K562 (cell line): ENCODE results near the gene TMEM132E. TPM values are rescaled to one million over a fixed set of nuclear protein-coding genes. Genes with fewer than 3 reads are reported as not detected.

Experiments
- ATAC-seq: fragments of 200-7000 bp; cut with Tn5 transposase; 3 replicates; pipeline ENCODE4 v1.9.1; 2020; ENCODE audit warnings: moderate library complexity
- Bru-seq: library from RNA; stranded (reverse); fragments of 400-500 nt; gene quantifications from one replicate; lab custom pipeline; 2021; lab: Mats Ljungman, UMichigan
- BruChase-seq, 2 experiments: library from RNA; stranded (reverse); fragments of 400-500 nt; gene quantifications; one replicate each; lab custom pipeline; 2021; lab: Mats Ljungman, UMichigan
- BruUV-seq: library from RNA; stranded (reverse); fragments of 400-500 nt; replicated peaks from 2 replicates; lab custom pipeline; 2021; lab: Mats Ljungman, UMichigan
- CTCF ChIA-PET: fragments of 300-600 bp; formaldehyde crosslinking; extraction: SDS; loops from one replicate; lab custom pipeline; 2021; ENCODE audit warnings: low intra/inter-chr PET ratio; lab: Yijun Ruan, JAX
- POLR2A ChIA-PET: fragments of 300-600, 350-650 bp; sonication (Branson Sonifier 250); formaldehyde crosslinking; extraction: SDS; loops from one replicate; lab custom pipeline; 2021; ENCODE audit warnings: antibody characterized with exemption, inconsistent platforms; lab: Yijun Ruan, JAX
- DNase-seq, 4 experiments: peaks; one replicate each; pipeline versions ENCODE4 v3.0.0 to v3.0.0-alpha.2; 2011 to 2018; ENCODE audit warnings: low spot score in 3 of 4, mixed read lengths in 3 of 4; ENCODE audit errors: extremely low read depth in 1 of 4
- FAIRE-seq: peaks from 2 replicates; lab custom pipeline; 2011; peaks lifted over from hg19 to GRCh38; lab: Jason Lieb, UNC
- H2AFZ ChIP-seq: 2 replicates; pipeline ENCODE4 v1.6.0; 2011; ENCODE audit warnings: low read depth, low read length, control low read depth, inconsistent platforms
- H3K27ac ChIP-seq: fragments of 200-600 bp; 3 replicates; pipeline ENCODE4 v1.8.0; 2011; ENCODE audit warnings: low read depth, mild to moderate bottlenecking, control low read depth, inconsistent platforms, low read length, moderate library complexity, mixed read lengths; ENCODE audit errors: extremely low read depth
- H3K27me3 ChIP-seq, 2 experiments: fragments of 300-600 bp in 1 of 2; 2 replicates in 1 of 2; 3 replicates in 1 of 2; pipeline versions ENCODE4 v1.6.0 to v1.8.0; 2011; ENCODE audit warnings: inconsistent platforms in 2 of 2, low read length in 2 of 2, mild to moderate bottlenecking in 1 of 2, mixed read lengths in 1 of 2, moderate library complexity in 1 of 2; ENCODE audit not compliant: control insufficient read depth in 2 of 2, insufficient read depth in 2 of 2
- H3K36me3 ChIP-seq: fragments of 300-600 bp; 3 replicates; pipeline ENCODE4 v1.8.0; 2011; ENCODE audit warnings: mild to moderate bottlenecking, low read length, inconsistent platforms; ENCODE audit not compliant: control insufficient read depth, insufficient read depth
- H3K4me1 ChIP-seq, 2 experiments: fragments of 200-600 bp in 1 of 2; replicated peaks in 1 of 2; 2 replicates in 1 of 2; 3 replicates in 1 of 2; pipeline versions ENCODE4 v1.5.1 to v1.8.0; 2011; ENCODE audit warnings: inconsistent platforms in 2 of 2, low read length in 2 of 2, mild to moderate bottlenecking in 1 of 2, mixed read lengths in 1 of 2, moderate library complexity in 1 of 2; ENCODE audit not compliant: control insufficient read depth in 2 of 2, insufficient read depth in 2 of 2
- H3K4me2 ChIP-seq: 2 replicates; pipeline ENCODE4 v1.6.1; 2011; ENCODE audit warnings: low read length, control low read depth, inconsistent platforms, mixed read lengths; ENCODE audit not compliant: insufficient read depth
- H3K4me3 ChIP-seq: fragments of 200-600 bp; sonication (generic), shearing (Covaris generic); 2 replicates; pipeline ENCODE4 v1.5.1; 2016; ENCODE audit warnings: control low read depth, inconsistent platforms
- H3K79me2 ChIP-seq: fragments of 200-600 bp; 3 replicates; pipeline ENCODE4 v1.8.0; 2011; ENCODE audit warnings: low read length, inconsistent platforms; ENCODE audit not compliant: control insufficient read depth, insufficient read depth
- H3K9ac ChIP-seq, 2 experiments: 2 replicates each; pipeline versions ENCODE4 v1.6.0 to v1.6.1; 2011; ENCODE audit warnings: low read depth in 2 of 2, low read length in 2 of 2, control low read depth in 1 of 2, inconsistent platforms in 1 of 2, mild to moderate bottlenecking in 1 of 2, mixed read lengths in 1 of 2; ENCODE audit not compliant: insufficient read depth in 1 of 2
- H3K9me1 ChIP-seq: one replicate; pipeline ENCODE4 v1.6.0; 2011; ENCODE audit warnings: inconsistent platforms, mild to moderate bottlenecking, low read length, moderate library complexity; ENCODE audit not compliant: control insufficient read depth, insufficient read depth
- H3K9me3 ChIP-seq: replicated peaks from 2 replicates; pipeline ENCODE4 v1.5.1; 2011; ENCODE audit warnings: low read depth, low read length, inconsistent platforms; ENCODE audit not compliant: control insufficient read depth, insufficient read depth
- H4K20me1 ChIP-seq: replicated peaks from 2 replicates; pipeline ENCODE4 v1.6.1; 2011; ENCODE audit warnings: low read length, inconsistent platforms, mixed read lengths; ENCODE audit not compliant: control insufficient read depth, insufficient read depth
- USF2 ChIP-seq: sonication (generic); formaldehyde crosslinking; IDR thresholded peaks from 2 replicates; pipeline ENCODE4 v1.5.0; 2020; ENCODE audit warnings: missing genetic modification reagents
- ZC3H11A ChIP-seq: IDR thresholded peaks from 2 replicates; pipeline ENCODE4 v1.6.1; 2012; ENCODE audit warnings: low read depth, low read length, improper control_type of control experiment
- WGBS: fragments of 100-300 bp; shearing (Covaris generic); methylation state at CpG from one replicate; pipeline ENCODE4 v1.1.6; 2016; ENCODE audit warnings: low coverage, mixed read lengths; ENCODE audit not compliant: insufficient coverage; ENCODE audit errors: missing lambda C conversion rate; 5-methylcytosine and 5-hydroxymethylcytosine counted together
- in situ Hi-C: fragments of 300-500 bp; cut with MboI; formaldehyde crosslinking; loops from 4 replicates; pipeline ENCODE4 v1.15.0; 2018; ENCODE audit warnings: inconsistent platforms, mixed read lengths
- intact Hi-C: fragments of 100-400 bp; cut with micrococcal nuclease; formaldehyde crosslinking; loops from 2 replicates; pipeline ENCODE4 v1.14.2; 2022
- long read RNA-seq, 3 experiments: library from polyadenylated mRNA in 2 of 3; library from RNA in 1 of 3; unstranded in 2 of 3; stranded (forward) in 1 of 3; transcript quantifications; one replicate each; pipeline ENCODE4 v2.0.0, GENCODE V29; 2019 to 2022
- polyA minus RNA-seq, 3 experiments: library from RNA; depleted of rRNA, polyadenylated mRNA; stranded (reverse); fragments of >200 nt; gene quantifications; 2 replicates each; pipeline ENCODE4 v1.2.3, GENCODE V29; 2011
- polyA plus RNA-seq, 8 experiments: library from polyadenylated mRNA; depleted of rRNA in 4 of 8; stranded (reverse) in 5 of 8; unstranded in 3 of 8; fragments of >200 nt; fragmentation: Nextera tagmentation in 2 of 8; fragmentation: Illumina TruSeq in 1 of 8; extraction: Ambion mirVana in 2 of 8; extraction: Trizol in 1 of 8; gene quantifications; 2 replicates each; pipeline versions ENCODE4 v1.2.1 to v1.2.3, GENCODE V29; 2011 to 2014; ENCODE audit warnings: inconsistent platforms in 1 of 8, missing spikeins in 1 of 8
- total RNA-seq, 7 experiments: library from RNA; depleted of rRNA in 6 of 7; stranded (reverse); fragments of >200 nt in 6 of 7; fragmentation: Illumina TruSeq in 2 of 7; extraction: Trizol in 2 of 7; gene quantifications; 2 replicates each; pipeline versions ENCODE4 v1.2.1 to v1.2.3, GENCODE V29; 2011 to 2021; ENCODE audit warnings: low replicate concordance in 1 of 7

TMEM132E gene
- not detected in 2 replicates for total RNA-seq (2011; cell fraction: chromatin; rRNA removed; ENCODE audit: low replicate concordance)
- total RNA-seq (2011; cell fraction: nucleolus; rRNA removed): not detected in 2 replicates
- total RNA-seq (2011; cell fraction: nucleoplasm; rRNA removed): not detected in 2 replicates
- total RNA-seq (2014; rRNA removed) (not detected in 2 replicates), total RNA-seq (2014; rRNA removed; fragmentation: Illumina TruSeq; extraction: Trizol) (not detected in 2 replicates), total RNA-seq (2015; rRNA removed; fragmentation: Illumina TruSeq; extraction: Trizol) (not detected in 2 replicates), total RNA-seq (2021) (not detected in 2 replicates), polyA plus RNA-seq (2011; rRNA removed) (not detected in 2 replicates), polyA plus RNA-seq (2014; fragmentation: Illumina TruSeq; extraction: Trizol) (not detected in 2 replicates), polyA plus RNA-seq (2014; fragmentation: Nextera tagmentation; extraction: Ambion mirVana) (not detected), polyA plus RNA-seq (2014; rRNA removed) (not detected in 2 replicates), polyA minus RNA-seq (2011; rRNA and poly(A)+ RNA removed) (not detected in 2 replicates), Bru-seq, nascent RNA (not detected), BruChase-seq, experiment 1, labeled RNA remaining after a 2-hour chase (not detected), BruChase-seq, experiment 2, labeled RNA remaining after a 6-hour chase (not detected)
- polyA plus RNA-seq (2011; cell fraction: cytosol; rRNA removed): not detected in 2 replicates
- polyA plus RNA-seq (2011; cell fraction: nucleus; rRNA removed): not detected in 2 replicates
- polyA plus RNA-seq (2012): not detected in 2 replicates
- not detected in 2 replicates for polyA minus RNA-seq (2011; cell fraction: cytosol; rRNA and poly(A)+ RNA removed)
- not detected in 2 replicates for polyA minus RNA-seq (2011; cell fraction: nucleus; rRNA and poly(A)+ RNA removed)
- long read RNA-seq, experiment 1: 0 reads
- long read RNA-seq, experiment 2: 0 reads
- long read RNA-seq, experiment 3: 0 reads

GRCh38 chr17:34579017-34579946 is at the start of gene TMEM132E:
TMEM132E (plus strand) TSS chr17:34579582; CDS start chr17:34581077, 1,495 bp downstream.
- BruUV-seq: no TSS peak
- intact Hi-C loops: no loop called here
- H3K27me3 ChIP-seq: peaks cover 0 to 37% of the 10 kb centered on the region in 2 experiments; a peak in 3 of 5 replicates
- no peak within 1 kb of the TSS for H3K9ac ChIP-seq
- no peaks in the 10 kb centered on the region for H3K9me3 ChIP-seq
- ATAC-seq (no peak), FAIRE-seq (no peak), DNase-seq (no peak)
- H3K27ac ChIP-seq: no peak within 1 kb of the TSS
- whole genome bisulfite sequencing: 47% methylated on average over 32 of the region's 101 CpGs
- H3K9me1 ChIP-seq: no peaks in the 10 kb centered on the region
- H3K4me3 ChIP-seq: no peak within 1 kb of the TSS
- H2AFZ ChIP-seq: no peak within 1 kb of the TSS
- peaks cover 9% of the 10 kb centered on the region; the same call in 1 of the 2 replicates for H4K20me1 ChIP-seq
- CTCF ChIA-PET: no interaction called here
- POLR2A ChIA-PET: interaction anchor here (0.5 to 0.9 kb wide), 3 partner anchors 11 to 125 kb away, joined by 3 to 5 read pairs (median 3); no protein-coding TSS in a partner anchor
- no peaks in the 10 kb centered on the region for H3K79me2 ChIP-seq
- peaks cover 0 to 21% of the 10 kb centered on the region in 2 experiments; a peak in 2 of 5 replicates for H3K4me1 ChIP-seq
- H3K36me3 ChIP-seq: no peaks in the 10 kb centered on the region
- TF ChIP-seq USF2 (0 out of 2 replicates have a peak, but pooled peaks have one; percentile 32), ZC3H11A (no peak)
- H3K4me2 ChIP-seq: no peak within 1 kb of the TSS
- in situ Hi-C loops: no loop called here
